Thyroid gland (tissue), 4 donors: ENCODE measurements around the gene BTK.

Experiments
- POLR2A ChIP-seq, 2 donors: fragments of 450-650 bp; IDR thresholded peaks; one replicate each; pipeline ENCODE4 v1.6.1; 2017; ENCODE audit warnings: antibody characterized with exemption in 2 of 2, mild to moderate bottlenecking in 2 of 2, moderate library complexity in 1 of 2
- TF ChIP-seq, protein P1 (sequence below), 6 experiments: fragments of 200-600 bp in 3 of 6; fragments of 450-650 bp in 3 of 6; sonication (generic) in 3 of 6; IDR thresholded peaks; one replicate each; pipeline ENCODE4 v1.5.1; 2016 to 2019; ENCODE audit warnings: antibody characterized with exemption in 6 of 6, mild to moderate bottlenecking in 2 of 6, inconsistent platforms in 1 of 6, moderate library complexity in 1 of 6

DNA sequence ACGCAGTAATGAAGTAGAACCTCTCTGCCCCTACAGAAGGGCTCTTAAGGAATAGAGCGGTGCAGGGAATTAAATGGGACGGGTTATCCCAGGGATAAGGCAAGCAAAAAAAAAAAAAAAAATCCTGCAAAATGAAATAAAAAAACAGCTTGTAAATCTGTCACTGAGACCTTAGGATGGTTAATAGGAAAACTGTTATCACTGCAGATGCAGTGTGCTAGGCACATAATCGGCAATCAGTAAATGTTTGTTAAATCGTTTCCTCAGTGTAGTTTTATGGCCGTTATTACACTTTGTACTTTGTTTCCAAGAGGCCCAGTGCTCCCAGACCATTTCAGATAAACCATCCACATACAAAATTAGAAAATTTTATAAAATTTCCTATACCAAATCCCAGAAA, 23.1 kb upstream of the BTK start:
- TF ChIP-seq, protein P1, sequence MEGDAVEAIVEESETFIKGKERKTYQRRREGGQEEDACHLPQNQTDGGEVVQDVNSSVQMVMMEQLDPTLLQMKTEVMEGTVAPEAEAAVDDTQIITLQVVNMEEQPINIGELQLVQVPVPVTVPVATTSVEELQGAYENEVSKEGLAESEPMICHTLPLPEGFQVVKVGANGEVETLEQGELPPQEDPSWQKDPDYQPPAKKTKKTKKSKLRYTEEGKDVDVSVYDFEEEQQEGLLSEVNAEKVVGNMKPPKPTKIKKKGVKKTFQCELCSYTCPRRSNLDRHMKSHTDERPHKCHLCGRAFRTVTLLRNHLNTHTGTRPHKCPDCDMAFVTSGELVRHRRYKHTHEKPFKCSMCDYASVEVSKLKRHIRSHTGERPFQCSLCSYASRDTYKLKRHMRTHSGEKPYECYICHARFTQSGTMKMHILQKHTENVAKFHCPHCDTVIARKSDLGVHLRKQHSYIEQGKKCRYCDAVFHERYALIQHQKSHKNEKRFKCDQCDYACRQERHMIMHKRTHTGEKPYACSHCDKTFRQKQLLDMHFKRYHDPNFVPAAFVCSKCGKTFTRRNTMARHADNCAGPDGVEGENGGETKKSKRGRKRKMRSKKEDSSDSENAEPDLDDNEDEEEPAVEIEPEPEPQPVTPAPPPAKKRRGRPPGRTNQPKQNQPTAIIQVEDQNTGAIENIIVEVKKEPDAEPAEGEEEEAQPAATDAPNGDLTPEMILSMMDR (IDR thresholded peaks at IDR 0.05), result no peak
- no peak for TF ChIP-seq POLR2A (IDR thresholded peaks at IDR 0.05)
